Subcutaneous abdominal adipose tissue (tissue), 5 donors: Measurements from ENCODE around the gene FURIN.
"Not testable (repeated sequence)": the region's sequence is repeated elsewhere in the genome, so short reads cannot be mapped to it uniquely, and the experiment has no call there.

ENCODE experiments used
- H3K27ac ChIP-seq: one replicate; pipeline ENCODE4 v1.7.0; 2013; ENCODE audit warnings: low read depth, mild to moderate bottlenecking, inconsistent platforms, low read length, moderate library complexity
- H3K27me3 ChIP-seq, 5 donors: one replicate each; pipeline ENCODE4 v1.7.0; 2013; ENCODE audit warnings: low read length in 5 of 5, inconsistent platforms in 1 of 5; ENCODE audit not compliant: control insufficient read depth in 5 of 5, insufficient read depth in 4 of 5
- H3K36me3 ChIP-seq, 5 donors: one replicate each; pipeline ENCODE4 v1.7.0; 2013; ENCODE audit warnings: low read length in 5 of 5; ENCODE audit not compliant: control insufficient read depth in 5 of 5, insufficient read depth in 5 of 5
- H3K4me1 ChIP-seq, 5 donors: one replicate each; pipeline ENCODE4 v1.7.0; 2013; ENCODE audit warnings: low read length in 5 of 5, mild to moderate bottlenecking in 3 of 5, moderate library complexity in 1 of 5; ENCODE audit not compliant: control insufficient read depth in 5 of 5, insufficient read depth in 5 of 5
- H3K4me3 ChIP-seq, 5 donors: one replicate each; pipeline ENCODE4 v1.7.0; 2013; ENCODE audit warnings: low read length in 5 of 5, low read depth in 1 of 5
- H3K9ac ChIP-seq, 5 donors: one replicate each; pipeline ENCODE4 v1.7.0; 2013; ENCODE audit warnings: low read length in 5 of 5, mild to moderate bottlenecking in 4 of 5, moderate library complexity in 3 of 5
- H3K9me3 ChIP-seq, 5 donors: one replicate each; pipeline ENCODE4 v1.7.0; 2013; ENCODE audit warnings: low read length in 5 of 5; ENCODE audit not compliant: control insufficient read depth in 5 of 5
- donor health status: healthy.
- donor health status: healthy.
- donor health status: healthy.
- donor health status: healthy.
- donor health status: healthy.

The FURIN gene

DNA sequence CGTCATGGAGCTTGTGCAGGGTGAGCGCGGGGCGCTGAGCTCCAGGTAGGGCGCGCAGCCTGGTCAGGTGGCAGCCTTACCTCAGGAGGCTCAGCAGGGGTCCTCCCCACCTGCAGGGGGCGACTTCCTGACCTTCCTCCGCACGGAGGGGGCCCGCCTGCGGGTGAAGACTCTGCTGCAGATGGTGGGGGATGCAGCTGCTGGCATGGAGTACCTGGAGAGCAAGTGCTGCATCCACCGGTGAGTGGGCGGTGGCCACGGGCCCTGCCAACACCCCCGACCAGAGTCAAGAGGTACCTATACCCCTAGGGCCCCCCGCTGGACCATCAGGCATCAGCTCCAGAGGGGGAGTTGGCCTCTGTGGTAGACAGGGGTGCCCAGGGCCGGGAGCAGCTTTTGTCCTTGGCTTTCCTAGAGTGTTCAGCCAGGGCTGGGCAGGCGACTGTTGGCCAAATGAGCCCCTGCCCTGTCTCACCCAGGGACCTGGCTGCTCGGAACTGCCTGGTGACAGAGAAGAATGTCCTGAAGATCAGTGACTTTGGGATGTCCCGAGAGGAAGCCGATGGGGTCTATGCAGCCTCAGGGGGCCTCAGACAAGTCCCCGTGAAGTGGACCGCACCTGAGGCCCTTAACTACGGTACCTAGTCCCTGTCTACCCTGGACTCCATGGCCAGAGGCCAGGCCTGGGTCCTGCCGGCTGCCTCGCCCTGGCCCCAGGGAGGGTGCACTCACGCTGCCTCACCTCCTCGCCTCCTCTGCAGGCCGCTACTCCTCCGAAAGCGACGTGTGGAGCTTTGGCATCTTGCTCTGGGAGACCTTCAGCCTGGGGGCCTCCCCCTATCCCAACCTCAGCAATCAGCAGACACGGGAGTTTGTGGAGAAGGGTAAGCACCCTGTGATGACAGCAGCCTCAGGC is 25.0 kb downstream of the FURIN start:
- no peak overlapping the region for H3K4me3 ChIP-seq

DNA sequence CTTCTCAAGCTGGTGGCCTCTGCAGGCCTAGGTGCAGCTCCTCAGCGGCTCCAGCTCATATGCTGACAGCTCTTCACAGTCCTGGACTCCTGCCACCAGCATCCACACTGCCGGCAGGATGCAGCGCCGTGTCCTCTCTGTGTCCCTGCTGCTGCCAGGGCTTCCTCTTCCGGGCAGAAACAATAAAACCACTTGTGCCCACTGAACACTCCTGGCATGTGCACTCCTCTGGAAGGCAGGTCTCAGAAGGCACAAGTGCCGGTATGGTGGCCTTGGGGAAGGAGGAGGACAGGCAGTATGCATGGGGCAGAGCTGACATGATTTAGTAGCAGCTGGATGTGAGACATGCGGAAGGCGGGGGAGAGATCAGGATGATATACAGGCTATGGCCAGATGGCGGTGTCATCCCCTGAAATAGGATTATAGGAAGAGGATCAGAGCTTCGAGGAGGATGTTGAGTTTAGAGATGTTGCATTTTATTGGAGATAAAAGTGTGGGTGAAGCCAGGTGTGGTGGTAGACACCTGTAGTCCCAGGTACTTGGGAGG is 27.3 kb downstream of the FURIN start:
- Histone ChIP-seq H3K9ac (peak overlapping the region in 1 of 5 donors; percentile 41), H3K36me3 (peaks cover 0 to 55% (median 49%) of the 10 kb centered on the region in 5 donors)

More for the DNA sequence above, 25.0 kb downstream of the FURIN start:
- H3K27me3 ChIP-seq: no peaks in the 10 kb centered on the region
- H3K36me3 ChIP-seq: peaks cover 0 to 74% (median 66%) of the 10 kb centered on the region in 5 donors
- no peaks in the 10 kb centered on the region for H3K9me3 ChIP-seq
- peaks cover 0 to 9% (median 3%) of the 10 kb centered on the region in 5 donors for H3K4me1 ChIP-seq
- H3K27ac ChIP-seq: no peak overlapping the region
- H3K9ac ChIP-seq: no peak overlapping the region

DNA sequence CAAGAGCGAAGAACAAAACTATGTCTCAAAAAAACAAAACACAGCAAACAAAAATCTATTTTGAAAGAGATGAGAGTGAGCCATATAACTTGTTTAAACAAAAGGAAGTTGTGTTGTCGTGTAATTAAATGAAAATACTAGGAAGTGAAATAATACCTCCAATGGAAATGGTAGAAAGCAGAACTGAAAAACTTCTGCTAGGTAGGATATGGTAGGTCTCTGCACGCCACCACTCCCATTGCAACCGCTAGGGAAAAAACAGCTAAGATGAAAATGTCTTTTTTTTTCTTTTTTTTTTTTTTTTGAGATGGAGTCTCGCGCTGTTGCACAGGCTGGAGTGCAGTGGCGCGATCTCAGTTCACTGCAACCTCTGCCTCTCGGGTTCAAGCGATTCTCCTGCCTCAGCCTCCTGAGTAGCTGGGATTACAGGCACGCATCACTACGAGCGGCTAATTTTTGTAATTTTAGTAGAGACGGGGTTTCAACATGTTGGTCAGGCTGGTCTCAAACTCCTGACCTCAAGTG is 28.8 kb downstream of the FURIN start:
- Histone ChIP-seq H3K4me1 (peaks cover 0 to 15% (median 8%) of the 10 kb centered on the region in 5 donors), H3K36me3 (peaks cover 0 to 40% (median 33%) of the 10 kb centered on the region in 5 donors)
- H3K27ac ChIP-seq, H3K4me3 ChIP-seq, H3K9me3 ChIP-seq, H3K27me3 ChIP-seq, H3K9ac ChIP-seq: not testable (repeated sequence)

More for the DNA sequence above, 27.3 kb downstream of the FURIN start:
- Histone ChIP-seq H3K9me3 (no peaks in the 10 kb centered on the region), H3K27me3 (no peaks in the 10 kb centered on the region), H3K4me3 (no peak overlapping the region), H3K4me1 (peaks cover 0 to 9% (median 3%) of the 10 kb centered on the region in 5 donors), H3K27ac (no peak overlapping the region)

DNA sequence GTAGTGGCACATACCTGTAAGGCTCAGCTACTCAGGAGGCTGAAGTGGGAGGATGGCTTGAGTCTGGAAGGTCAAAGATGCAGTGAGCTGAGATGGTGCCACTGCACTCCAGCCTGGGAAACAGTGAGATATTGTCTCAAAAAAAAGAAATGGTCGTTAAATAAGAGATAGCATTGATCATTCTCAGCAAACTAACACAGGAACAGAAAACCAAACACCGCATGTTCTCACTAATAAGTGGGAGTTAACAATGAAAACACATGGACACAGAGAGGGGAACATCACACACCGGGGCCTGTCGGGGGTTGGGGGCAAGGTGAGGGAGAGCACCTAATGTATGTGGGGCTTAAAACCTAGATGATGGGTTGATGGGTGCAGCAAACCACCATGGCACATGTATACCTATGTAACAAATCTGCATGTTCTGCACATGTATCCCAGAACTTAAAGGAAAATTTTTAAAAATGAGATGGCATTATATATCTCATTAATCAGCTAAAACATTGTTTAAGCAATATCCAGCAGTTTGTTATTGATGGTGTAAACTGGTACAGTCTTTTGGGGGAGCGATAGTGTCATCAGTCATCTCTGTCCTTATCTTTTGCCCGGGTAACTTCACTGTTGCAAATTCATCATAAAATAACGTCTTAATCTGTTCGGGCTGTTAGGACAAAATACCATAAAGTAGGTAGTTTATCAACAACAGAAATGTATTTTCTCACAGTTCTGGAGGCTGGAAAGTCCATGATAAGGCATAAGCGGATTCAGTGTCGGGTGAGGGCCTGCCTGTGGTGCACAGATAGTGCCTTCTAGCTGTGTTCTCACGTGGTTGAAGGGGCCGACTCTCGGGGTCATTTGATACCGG is 33.0 kb downstream of the FURIN start:
- Histone ChIP-seq H3K9ac (peak overlapping the region in 4 of 5 donors; percentile 31 to 89 (median 75)), H3K4me1 (peaks cover 5 to 27% (median 21%) of the 10 kb centered on the region in 5 donors), H3K27ac (peak overlapping the region; percentile 61), H3K4me3 (peak overlapping the region in 4 of 5 donors; percentile 62 to 83 (median 82)), H3K36me3 (peaks cover 0 to 20% (median 17%) of the 10 kb centered on the region in 5 donors), H3K27me3 (no peaks in the 10 kb centered on the region), H3K9me3 (no peaks in the 10 kb centered on the region)

DNA sequence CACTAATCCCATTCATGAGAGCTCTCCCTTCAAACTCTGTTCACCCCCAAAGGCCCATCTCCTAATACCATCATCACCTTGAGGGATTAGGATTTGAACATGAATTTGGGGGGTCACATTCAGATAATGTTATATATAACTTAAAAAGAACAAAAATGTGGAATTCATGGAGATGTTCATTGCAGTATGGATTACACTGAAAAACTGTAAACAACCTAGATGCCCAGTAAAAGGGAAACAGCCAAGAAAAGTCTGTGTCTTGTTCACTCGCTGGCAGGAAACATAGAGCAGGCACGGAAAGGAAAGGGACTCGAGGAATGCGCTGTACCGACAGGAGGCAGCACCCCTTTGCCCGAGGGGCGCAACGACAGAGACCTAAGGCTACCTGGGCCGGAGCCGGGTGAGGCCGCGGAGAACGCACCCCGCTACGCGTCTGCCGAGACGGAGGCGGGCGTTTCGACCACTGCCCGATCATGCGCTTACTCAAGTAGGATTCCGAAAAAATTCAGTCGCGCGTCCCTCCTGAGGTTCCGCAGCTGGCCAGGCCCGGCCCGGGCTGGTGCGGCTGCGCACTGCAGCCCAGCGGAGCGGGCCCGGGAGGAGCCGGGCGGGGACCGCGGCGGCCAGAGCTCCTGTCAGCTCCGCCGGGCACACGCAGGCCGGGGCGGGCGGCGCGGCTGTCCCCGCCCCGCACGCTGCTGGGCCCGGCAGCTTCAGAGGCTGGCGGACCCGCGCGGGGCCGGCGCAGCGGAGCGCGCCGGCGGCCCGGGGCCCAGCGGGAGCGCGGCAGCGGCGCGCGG is 33.9 kb downstream of the FURIN start:
- H3K4me1 ChIP-seq: peaks cover 5 to 34% (median 25%) of the 10 kb centered on the region in 5 donors
- H3K4me3 ChIP-seq: peak overlapping the region; percentile 62 to 87 (median 82)
- no peaks in the 10 kb centered on the region for H3K9me3 ChIP-seq
- peak overlapping the region in 4 of 5 donors; percentile 31 to 89 (median 75) for H3K9ac ChIP-seq
- peak overlapping the region; percentile 61 for H3K27ac ChIP-seq
- H3K27me3 ChIP-seq: no peaks in the 10 kb centered on the region
- H3K36me3 ChIP-seq: peaks cover 0 to 25% (median 24%) of the 10 kb centered on the region in 5 donors

DNA sequence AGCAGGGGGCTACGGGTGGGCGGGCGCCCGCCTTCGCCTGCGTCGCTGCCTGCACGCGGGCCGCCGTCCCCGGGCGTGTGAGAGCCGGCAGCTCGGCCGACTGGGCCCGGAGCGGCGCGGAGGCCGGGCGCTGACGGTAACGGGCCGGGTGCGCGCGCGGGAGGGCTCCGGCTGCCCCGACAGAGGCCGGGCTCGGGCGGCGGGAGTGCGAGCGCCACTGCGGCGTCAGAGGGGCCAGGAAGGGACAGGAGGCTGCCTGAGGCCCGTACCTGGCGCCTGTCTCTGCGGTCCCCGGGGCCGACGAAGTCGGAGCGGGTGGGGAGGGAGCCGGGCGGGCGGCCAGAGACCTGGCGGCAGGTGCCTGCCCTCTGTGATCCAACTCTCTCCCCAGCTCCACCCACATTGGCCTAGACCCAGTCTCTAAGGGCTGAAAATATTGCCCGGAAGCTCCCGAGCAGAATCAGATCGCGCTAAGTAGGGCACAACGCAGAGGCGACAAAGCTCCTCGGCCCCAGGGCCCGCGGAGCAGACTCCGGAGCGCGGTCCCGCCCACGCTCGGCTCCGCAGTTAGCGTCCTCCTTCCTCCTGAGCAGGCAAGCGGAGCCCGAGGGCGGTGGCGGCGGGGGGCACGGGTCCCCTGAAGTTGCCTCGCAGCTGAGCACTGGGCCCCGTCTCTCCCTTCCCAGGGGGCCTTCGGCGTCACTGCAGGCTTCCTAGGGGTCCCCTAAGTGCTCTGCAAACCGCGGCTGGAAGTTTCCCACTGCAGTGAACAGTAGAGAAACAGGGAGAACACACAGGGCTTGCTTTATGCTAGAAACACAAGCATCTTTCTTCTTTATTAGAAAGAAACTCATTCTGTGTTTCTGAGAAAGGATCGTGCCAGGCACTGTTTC is 34.7 kb downstream of the FURIN start, which contains the start of gene MAN2A2:
Gene MAN2A2, plus strand, starts transcription at position 463 of the 893 bp plus-strand sequence. CDS start 906 bp downstream, outside the sequence.
- Histone ChIP-seq H3K9ac (peak within 1 kb of the TSS; percentile 85 to 97 (median 91)), H3K4me3 (peak within 1 kb of the TSS; percentile 67 to 87 (median 82)), H3K27ac (peak within 1 kb of the TSS; percentile 82), H3K27me3 (no peaks in the 10 kb centered on the region), H3K4me1 (peaks cover 7 to 43% (median 33%) of the 10 kb centered on the region in 5 donors), H3K9me3 (no peaks in the 10 kb centered on the region), H3K36me3 (peaks cover 0 to 34% (median 32%) of the 10 kb centered on the region in 5 donors)

DNA sequence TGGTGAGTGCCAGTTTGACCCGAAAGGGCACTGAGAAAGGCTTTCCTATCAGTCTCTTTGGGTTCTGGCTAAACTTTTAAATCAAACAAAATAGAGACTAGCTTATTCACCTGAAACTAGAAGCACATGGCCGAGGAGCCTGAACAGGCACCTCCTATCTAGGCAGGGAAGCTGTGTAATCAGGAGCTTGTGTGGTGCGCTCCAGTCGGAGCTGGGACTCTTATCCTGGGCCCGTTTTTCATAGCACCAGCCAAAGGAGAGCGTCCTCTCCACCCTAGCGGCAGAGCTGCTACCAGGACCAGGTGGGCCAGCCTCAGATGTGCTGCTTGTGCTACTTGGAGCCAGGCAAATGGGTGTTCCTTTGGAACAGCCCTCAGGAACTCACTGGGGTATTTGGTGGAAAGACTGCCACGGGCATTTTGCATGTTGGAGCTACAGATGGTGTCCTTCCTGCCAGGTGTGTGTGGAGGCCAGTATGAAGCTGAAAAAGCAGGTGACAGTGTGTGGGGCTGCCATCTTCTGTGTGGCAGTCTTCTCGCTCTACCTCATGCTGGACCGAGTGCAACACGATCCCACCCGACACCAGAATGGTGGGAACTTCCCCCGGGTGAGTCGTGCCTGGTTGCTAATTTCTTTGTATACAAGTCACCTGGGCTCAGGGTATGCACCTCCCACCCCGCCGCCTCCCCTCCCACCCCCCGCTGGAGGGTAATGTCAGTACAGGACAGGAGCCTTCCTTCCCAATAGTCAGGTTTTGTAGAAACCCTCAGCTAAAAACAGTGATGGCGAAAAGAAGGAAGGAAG is 35.5 kb downstream of the FURIN start:
- peak overlapping the region; percentile 85 to 97 (median 91) for H3K9ac ChIP-seq
- H3K4me3 ChIP-seq: peak overlapping the region; percentile 67 to 87 (median 82)
- no peaks in the 10 kb centered on the region for H3K9me3 ChIP-seq
- H3K4me1 ChIP-seq: peaks cover 7 to 49% (median 35%) of the 10 kb centered on the region in 5 donors
- H3K36me3 ChIP-seq: peaks cover 0 to 37% (median 34%) of the 10 kb centered on the region in 5 donors
- peak overlapping the region; percentile 82 for H3K27ac ChIP-seq
- H3K27me3 ChIP-seq: no peaks in the 10 kb centered on the region

DNA sequence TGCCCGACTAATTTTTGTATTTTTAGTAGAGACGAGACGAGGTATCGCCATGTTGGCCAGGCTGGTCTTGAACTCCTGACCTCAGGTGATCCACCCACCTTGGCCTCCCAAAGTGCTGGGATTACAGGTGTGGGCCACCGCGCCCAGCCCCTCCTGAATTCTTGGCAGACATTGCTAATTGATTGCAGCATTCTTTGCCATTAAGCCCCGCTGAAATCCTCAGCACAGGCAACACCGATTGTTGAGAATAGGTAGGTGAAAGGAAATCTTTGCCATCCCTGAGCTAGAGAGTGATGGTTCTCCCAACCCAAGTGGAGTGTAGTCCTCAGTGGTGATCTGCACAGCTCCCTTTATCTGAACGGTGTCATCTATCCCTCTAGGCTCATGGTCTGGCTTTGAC is 36.4 kb downstream of the FURIN start:
- no peaks in the 10 kb centered on the region for H3K9me3 ChIP-seq
- H3K4me3 ChIP-seq: no peak overlapping the region
- no peaks in the 10 kb centered on the region for H3K27me3 ChIP-seq
- no peak overlapping the region for H3K9ac ChIP-seq
- peaks cover 7 to 49% (median 35%) of the 10 kb centered on the region in 5 donors for H3K4me1 ChIP-seq
- no peak overlapping the region for H3K27ac ChIP-seq
- peaks cover 0 to 45% (median 39%) of the 10 kb centered on the region in 5 donors for H3K36me3 ChIP-seq
